Spleen (tissue), 7 donors: ENCODE data around the gene IPCEF1.

Experiments
- POLR2A ChIP-seq, 3 donors: fragments of 450-650 bp; IDR thresholded peaks; one replicate each; pipeline ENCODE4 v1.5.1; 2017; ENCODE audit warnings: antibody characterized with exemption in 3 of 3, mild to moderate bottlenecking in 1 of 3
- TF ChIP-seq, protein P1 (sequence below), 11 experiments: fragments of 200-600 bp in 7 of 11; fragments of 450-650 bp in 4 of 11; sonication (generic) in 4 of 11; IDR thresholded peaks in 8 of 11; conservative IDR thresholded peaks in 3 of 11; 1 replicate in 7 of 11; 2 replicates in 4 of 11; pipeline versions ENCODE4 v1.4.0 to v1.8.0; 2016 to 2021; ENCODE audit warnings: antibody characterized with exemption in 11 of 11, inconsistent platforms in 4 of 11, mild to moderate bottlenecking in 1 of 11
- donor health status: DM: no; HTN: no; CAD: no; lungs with moderate emphysema.
- donor health status: DM: no; HTN: no; CAD: no.
- donor health status: DM: no; HTN: no; CAD: no.

DNA sequence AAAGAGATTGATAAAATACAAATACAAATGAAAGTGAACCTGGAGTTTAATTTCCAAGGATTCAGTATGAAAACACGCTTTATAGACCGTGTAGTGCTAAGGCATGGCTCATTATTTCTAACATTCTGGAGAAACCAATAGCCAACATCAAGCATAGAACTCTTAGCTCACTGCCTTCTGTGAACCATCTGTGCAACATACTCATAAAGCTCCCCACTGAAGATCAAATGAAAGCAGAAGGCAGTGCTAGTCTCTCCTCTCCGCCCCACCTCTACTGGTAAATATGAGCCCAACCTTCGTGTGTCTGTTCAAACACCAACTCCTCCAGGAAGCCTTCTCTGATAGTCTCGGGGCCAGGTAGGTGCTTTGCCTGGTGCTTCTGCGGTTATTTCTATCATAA, 153.6 kb downstream of the IPCEF1 start:
- TF ChIP-seq, protein P1, sequence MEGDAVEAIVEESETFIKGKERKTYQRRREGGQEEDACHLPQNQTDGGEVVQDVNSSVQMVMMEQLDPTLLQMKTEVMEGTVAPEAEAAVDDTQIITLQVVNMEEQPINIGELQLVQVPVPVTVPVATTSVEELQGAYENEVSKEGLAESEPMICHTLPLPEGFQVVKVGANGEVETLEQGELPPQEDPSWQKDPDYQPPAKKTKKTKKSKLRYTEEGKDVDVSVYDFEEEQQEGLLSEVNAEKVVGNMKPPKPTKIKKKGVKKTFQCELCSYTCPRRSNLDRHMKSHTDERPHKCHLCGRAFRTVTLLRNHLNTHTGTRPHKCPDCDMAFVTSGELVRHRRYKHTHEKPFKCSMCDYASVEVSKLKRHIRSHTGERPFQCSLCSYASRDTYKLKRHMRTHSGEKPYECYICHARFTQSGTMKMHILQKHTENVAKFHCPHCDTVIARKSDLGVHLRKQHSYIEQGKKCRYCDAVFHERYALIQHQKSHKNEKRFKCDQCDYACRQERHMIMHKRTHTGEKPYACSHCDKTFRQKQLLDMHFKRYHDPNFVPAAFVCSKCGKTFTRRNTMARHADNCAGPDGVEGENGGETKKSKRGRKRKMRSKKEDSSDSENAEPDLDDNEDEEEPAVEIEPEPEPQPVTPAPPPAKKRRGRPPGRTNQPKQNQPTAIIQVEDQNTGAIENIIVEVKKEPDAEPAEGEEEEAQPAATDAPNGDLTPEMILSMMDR (IDR thresholded peaks at IDR 0.05 in 8 of 11, conservative IDR thresholded peaks at IDR 0.05 in 3 of 11), result no peak
- TF ChIP-seq POLR2A (IDR thresholded peaks at IDR 0.05), result no peak
